Measurements from ENCODE around the gene CDC37L1. TPM values are rescaled to one million over a fixed set of nuclear protein-coding genes. Genes with fewer than 3 reads are reported as not detected.

Gene CDC37L1
- total and polyA plus RNA-seq, 2 of the 8 experiments (the other 6 are each of a cell fraction or from before 2014, with no cell fraction given), result 4.6 to 23.8 TPM

DNA sequence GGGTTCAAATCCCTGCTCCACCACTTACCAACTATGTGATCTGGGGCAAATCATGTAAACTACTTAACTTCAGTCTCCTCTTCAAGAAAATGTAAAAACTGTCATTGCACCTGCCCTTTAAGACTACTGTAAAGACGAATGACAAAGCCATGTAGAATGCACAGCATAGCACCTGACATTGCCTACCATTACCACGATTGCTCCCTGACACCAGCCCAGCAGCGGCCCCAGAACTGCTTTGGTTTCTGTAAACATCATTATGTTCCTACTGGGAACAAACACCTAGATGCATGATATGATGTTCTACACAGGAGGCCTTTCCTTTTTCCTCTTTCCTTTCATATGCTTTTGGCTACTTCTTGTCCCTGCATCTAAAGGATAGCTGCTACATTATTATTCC lies 40.4 kb upstream of the CDC37L1 start:
- no peaks in the 10 kb centered on the region for H3K23me2 ChIP-seq (ENCODE audit: low read depth, low read length)
- no peaks in the 10 kb centered on the region for H3K9me3 ChIP-seq (ENCODE audit: insufficient read depth in 2 of 2, low read depth in 1 of 2, low read length in 1 of 2)
- H3K27ac ChIP-seq (ENCODE audit: low read depth, low read length), result no peak overlapping the region
- ChIA-PET CTCF (ENCODE audit: partially characterized antibody) (interaction anchor here (0.6 to 5.3 kb wide), 20 partner anchors 11 to 325 kb away, joined by 3 to 68 read pairs (median 4); no protein-coding TSS in a partner anchor), POLR2A (ENCODE audit: partially characterized antibody) (no interaction called here)
- no peak overlapping the region for H2BK5ac ChIP-seq (ENCODE audit: low read depth, low read length)
- H3K9ac ChIP-seq (replicated peaks in 1 of 4; ENCODE audit: extremely low read depth in 1 of 4, low read depth in 3 of 4, low read length in 3 of 4), result no peak overlapping the region
- H3K56ac ChIP-seq (replicated peaks; ENCODE audit: insufficient read length, low read depth, low read length), result no peak overlapping the region
- no peak overlapping the region for H3K18ac ChIP-seq (ENCODE audit: extremely low read depth, low read length)
- H3K36me3 ChIP-seq (ENCODE audit: control insufficient read depth in 2 of 4, insufficient read depth in 4 of 4, low read length in 3 of 4), result no peaks in the 10 kb centered on the region
- 93% methylated on average over 3 of the region's 3 CpGs; no CpG with 5 or more reads in 1 of the 2 experiments for WGBS, 2 experiments (ENCODE audit: extremely low coverage in 1 of 2, insufficient coverage in 1 of 2, insufficient read length in 1 of 2, insufficient replicate concordance in 2 of 2, low coverage in 1 of 2, low lambda C conversion rate in 2 of 2, missing lambda C conversion rate in 1 of 2)
- H3K4ac ChIP-seq (replicated peaks; ENCODE audit: insufficient read length, low read depth, low read length), result no peak overlapping the region
- H2AK5ac ChIP-seq (ENCODE audit: low read depth, low read length), result no peak overlapping the region
- no peak for DNase-seq (ENCODE audit: low read depth in 1 of 2, low spot score in 2 of 2)
- no peak overlapping the region for H4K8ac ChIP-seq (ENCODE audit: extremely low read depth, insufficient read depth, low read length)
- H2BK120ac ChIP-seq (replicated peaks; ENCODE audit: low read depth, low read length), result no peak overlapping the region
- H3K4me3 ChIP-seq (ENCODE audit: extremely low read depth in 1 of 4, insufficient read depth in 2 of 4, low read depth in 3 of 4, low read length in 4 of 4), result no peak overlapping the region
- H3K79me2 ChIP-seq (ENCODE audit: control insufficient read depth in 1 of 2, insufficient read depth in 2 of 2, low read length in 2 of 2), result no peaks in the 10 kb centered on the region
- no peak overlapping the region for H3K4me2 ChIP-seq (ENCODE audit: insufficient read depth in 1 of 2, low read depth in 2 of 2, low read length in 2 of 2)
- H3K27me3 ChIP-seq (replicated peaks in 1 of 4; ENCODE audit: control insufficient read depth in 3 of 4, extremely low read depth in 1 of 4, insufficient read depth in 3 of 4, low read length in 3 of 4), result no peaks in the 10 kb centered on the region
- no peaks in the 10 kb centered on the region for H4K20me1 ChIP-seq (replicated peaks in 1 of 2; ENCODE audit: control insufficient read depth in 1 of 2, insufficient read depth in 2 of 2, low read length in 2 of 2)
- H2BK20ac ChIP-seq (ENCODE audit: low read length), result no peak overlapping the region
- H4K5ac ChIP-seq (ENCODE audit: insufficient read length, low read depth, low read length), result no peak overlapping the region
- H2BK15ac ChIP-seq (ENCODE audit: low read length), result no peak overlapping the region
- TF ChIP-seq USF2 (IDR thresholded peaks at IDR 0.05; ENCODE audit: low read length) (no peak), RXRA (IDR thresholded peaks at IDR 0.05; ENCODE audit: insufficient read depth, low read depth, low read length) (no peak), MAX (IDR thresholded peaks at IDR 0.05) (no peak), RNF2 (IDR thresholded peaks at IDR 0.05; ENCODE audit: borderline replicate concordance, low read depth, low read length, missing control alignments, poor library complexity, severe bottlenecking) (no peak)
- no peak overlapping the region for H3K23ac ChIP-seq (ENCODE audit: insufficient read length)
- no peak overlapping the region for H3K14ac ChIP-seq (ENCODE audit: insufficient read length)
- no peak overlapping the region for H2BK12ac ChIP-seq (ENCODE audit: low read depth, low read length)
- H3K79me1 ChIP-seq (ENCODE audit: low read depth, low read length), result no peaks in the 10 kb centered on the region
- H4K91ac ChIP-seq (replicated peaks; ENCODE audit: insufficient read length, low read length), result no peak overlapping the region
- no peaks in the 10 kb centered on the region for H3K4me1 ChIP-seq (replicated peaks in 1 of 4; ENCODE audit: control insufficient read depth in 3 of 4, insufficient read depth in 4 of 4, low read length in 3 of 4)
- H2AFZ ChIP-seq (ENCODE audit: low read length), result no peak overlapping the region
- no peak for FAIRE-seq
